IPS-20b (cell line): Measurements from ENCODE around the gene SLC35F3.
A peak's percentile ranks its signal among the peaks of the same experiment; 100 is the strongest.

ENCODE experiments used
- H3K27ac ChIP-seq: one replicate; pipeline ENCODE4 v1.5.1; 2013; ENCODE audit warnings: low read length
- H3K27me3 ChIP-seq: 2 replicates; pipeline ENCODE4 v1.6.1; 2013; ENCODE audit warnings: mild to moderate bottlenecking, low read length, inconsistent platforms; ENCODE audit not compliant: insufficient read depth
- H3K36me3 ChIP-seq: 2 replicates; pipeline ENCODE4 v1.6.1; 2013; ENCODE audit warnings: low read depth, mild to moderate bottlenecking, inconsistent platforms, low read length, moderate library complexity; ENCODE audit not compliant: insufficient read depth
- H3K4me1 ChIP-seq: 2 replicates; pipeline ENCODE4 v1.6.1; 2013; ENCODE audit warnings: mild to moderate bottlenecking, control low read depth, inconsistent platforms, low read length, moderate library complexity; ENCODE audit not compliant: insufficient read depth
- H3K4me3 ChIP-seq: 2 replicates; pipeline ENCODE4 v1.5.1; 2013; ENCODE audit warnings: mild to moderate bottlenecking, low read length, inconsistent platforms
- H3K9ac ChIP-seq: 2 replicates; pipeline ENCODE4 v1.6.1; 2013; ENCODE audit warnings: low read depth, mild to moderate bottlenecking, inconsistent platforms, low read length, moderate library complexity
- H3K9me3 ChIP-seq: 2 replicates; pipeline ENCODE4 v1.6.1; 2013; ENCODE audit warnings: mild to moderate bottlenecking, low read depth, low read length, inconsistent platforms; ENCODE audit not compliant: insufficient read depth

SLC35F3 gene

DNA sequence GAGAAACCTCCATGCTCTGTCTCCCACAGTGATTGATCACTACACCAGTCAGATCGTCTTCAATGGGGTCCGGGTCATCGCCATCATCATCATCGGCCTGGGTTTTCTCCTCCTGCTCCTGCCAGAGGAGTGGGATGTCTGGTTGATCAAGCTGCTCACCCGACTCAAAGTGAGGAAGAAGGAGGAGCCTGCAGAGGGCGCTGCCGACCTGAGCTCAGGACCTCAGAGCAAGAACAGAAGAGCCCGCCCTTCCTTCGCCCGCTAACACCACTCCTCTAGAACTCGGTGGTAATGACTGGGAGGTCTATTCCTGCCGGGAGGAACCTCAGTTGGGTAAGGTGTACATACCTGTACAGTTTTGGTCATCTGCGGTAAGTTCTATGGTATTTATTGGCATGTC, 418.5 kb downstream of the SLC35F3 start:
- no peak overlapping the region for H3K9ac ChIP-seq
- no peak overlapping the region for H3K27ac ChIP-seq
- H3K4me1 ChIP-seq: peaks cover 4% of the 10 kb centered on the region; the same call in 1 of the 2 replicates
- no peak overlapping the region for H3K4me3 ChIP-seq
- peaks cover 23% of the 10 kb centered on the region for H3K27me3 ChIP-seq
- H3K9me3 ChIP-seq: no peaks in the 10 kb centered on the region
- no peaks in the 10 kb centered on the region for H3K36me3 ChIP-seq

DNA sequence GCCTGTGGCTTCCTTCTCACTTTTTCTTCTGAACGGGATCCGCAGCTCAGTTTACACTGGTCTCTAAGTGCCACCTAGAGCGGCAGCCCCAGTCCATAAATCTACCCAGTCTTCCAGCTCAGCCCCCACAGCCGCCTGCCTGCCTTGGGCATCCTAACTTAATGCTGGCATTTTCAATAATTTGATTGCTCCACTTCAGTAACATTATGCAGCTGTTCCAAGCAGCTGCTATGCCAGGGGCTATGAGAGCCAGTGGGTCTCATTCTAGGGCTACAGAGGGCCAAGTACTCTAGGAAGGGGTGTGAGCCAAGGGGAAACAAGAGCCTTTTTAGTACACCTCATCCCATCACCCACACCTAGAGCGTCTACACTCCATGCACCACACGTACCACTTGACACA, 420.3 kb downstream of the SLC35F3 start:
- no peak overlapping the region for H3K4me3 ChIP-seq
- H3K27me3 ChIP-seq: peaks cover 23% of the 10 kb centered on the region
- H3K4me1 ChIP-seq: peaks cover 4% of the 10 kb centered on the region; the same call in 1 of the 2 replicates
- no peaks in the 10 kb centered on the region for H3K9me3 ChIP-seq
- no peak overlapping the region for H3K27ac ChIP-seq
- no peak overlapping the region for H3K9ac ChIP-seq
- no peaks in the 10 kb centered on the region for H3K36me3 ChIP-seq

DNA sequence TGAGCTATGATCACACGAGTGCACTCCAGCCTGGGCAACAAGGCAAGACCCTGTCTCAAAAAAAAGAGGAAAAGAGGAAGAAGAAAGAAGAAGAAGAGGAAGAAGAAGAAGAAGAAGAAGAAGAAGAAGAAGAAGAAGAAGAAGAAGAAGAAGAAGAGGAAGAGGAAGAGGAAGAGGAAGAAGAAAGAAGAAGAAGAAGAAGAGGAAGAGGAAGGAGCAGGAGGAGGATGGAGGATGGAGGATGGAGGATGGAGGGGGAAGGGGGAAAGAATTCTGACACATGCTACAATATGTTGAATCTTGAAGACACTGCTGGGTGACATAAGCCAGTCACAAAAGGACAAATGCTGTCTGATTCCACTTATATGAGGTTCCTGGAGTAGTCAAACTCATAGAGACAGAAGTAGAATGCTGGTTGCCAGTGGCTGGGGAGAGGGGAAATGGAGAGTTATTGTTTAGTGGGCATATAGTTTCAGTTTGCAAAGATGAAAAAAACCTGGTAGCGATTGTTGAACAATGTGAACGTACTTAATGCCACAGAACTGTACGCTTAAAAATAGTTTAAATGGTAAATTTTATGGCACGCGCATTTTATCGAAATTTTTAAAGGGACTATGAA, 421.5 kb downstream of the SLC35F3 start:
- no peaks in the 10 kb centered on the region for H3K9me3 ChIP-seq
- H3K4me3 ChIP-seq: peak overlapping the region; percentile 43; the same call in 1 of the 2 replicates

DNA sequence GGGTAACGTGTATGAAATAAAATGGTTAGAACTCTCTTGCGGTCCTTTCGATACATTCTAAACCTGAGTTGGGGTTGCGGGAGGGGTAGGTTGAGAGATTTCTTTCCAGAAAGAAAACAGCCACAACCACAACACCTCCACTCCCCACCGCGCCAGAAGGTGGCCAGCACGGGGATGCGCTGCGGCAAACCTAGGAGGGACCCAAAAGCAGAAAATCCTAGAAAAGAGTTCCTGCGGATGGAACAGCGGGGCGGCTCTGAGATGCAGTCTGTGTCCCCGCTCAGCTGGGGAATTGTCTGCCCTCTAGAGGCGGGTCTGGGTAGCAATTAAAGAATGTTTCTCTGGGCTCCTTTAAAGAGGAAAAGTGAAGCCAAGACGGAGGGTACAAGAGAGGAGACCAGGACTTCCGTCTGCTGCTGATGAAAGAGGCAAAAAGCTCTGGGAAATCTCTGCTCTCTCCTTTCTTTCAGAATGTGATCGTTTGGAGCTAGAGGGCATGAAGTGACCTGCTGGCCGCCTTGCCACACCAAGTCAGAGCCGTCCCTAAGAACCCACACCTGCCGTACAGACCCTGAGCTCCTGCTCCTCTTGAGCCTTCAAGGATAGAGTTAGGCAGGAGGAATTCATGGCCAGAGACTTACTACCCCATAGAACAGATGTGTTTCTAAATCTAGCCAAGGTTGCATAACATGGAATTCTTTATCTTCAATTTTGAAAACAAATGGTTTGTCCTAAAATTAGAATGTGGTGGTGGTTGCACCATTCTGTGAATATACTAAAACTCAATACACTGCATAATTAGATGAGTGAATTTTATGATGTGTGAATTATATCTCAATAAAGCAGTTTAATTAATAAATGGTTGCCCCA, 422.3 kb downstream of the SLC35F3 start:
- Histone ChIP-seq H3K4me3 (peak overlapping the region; percentile 43; the same call in 1 of the 2 replicates), H3K4me1 (peaks cover 4% of the 10 kb centered on the region; the same call in 1 of the 2 replicates), H3K9me3 (no peaks in the 10 kb centered on the region), H3K27me3 (peaks cover 23% of the 10 kb centered on the region), H3K27ac (no peak overlapping the region), H3K9ac (no peak overlapping the region), H3K36me3 (no peaks in the 10 kb centered on the region)

More for the DNA sequence above, 421.5 kb downstream of the SLC35F3 start:
- Histone ChIP-seq H3K4me1 (peaks cover 4% of the 10 kb centered on the region; the same call in 1 of the 2 replicates), H3K27ac (no peak overlapping the region), H3K27me3 (peaks cover 23% of the 10 kb centered on the region), H3K36me3 (no peaks in the 10 kb centered on the region), H3K9ac (no peak overlapping the region)

DNA sequence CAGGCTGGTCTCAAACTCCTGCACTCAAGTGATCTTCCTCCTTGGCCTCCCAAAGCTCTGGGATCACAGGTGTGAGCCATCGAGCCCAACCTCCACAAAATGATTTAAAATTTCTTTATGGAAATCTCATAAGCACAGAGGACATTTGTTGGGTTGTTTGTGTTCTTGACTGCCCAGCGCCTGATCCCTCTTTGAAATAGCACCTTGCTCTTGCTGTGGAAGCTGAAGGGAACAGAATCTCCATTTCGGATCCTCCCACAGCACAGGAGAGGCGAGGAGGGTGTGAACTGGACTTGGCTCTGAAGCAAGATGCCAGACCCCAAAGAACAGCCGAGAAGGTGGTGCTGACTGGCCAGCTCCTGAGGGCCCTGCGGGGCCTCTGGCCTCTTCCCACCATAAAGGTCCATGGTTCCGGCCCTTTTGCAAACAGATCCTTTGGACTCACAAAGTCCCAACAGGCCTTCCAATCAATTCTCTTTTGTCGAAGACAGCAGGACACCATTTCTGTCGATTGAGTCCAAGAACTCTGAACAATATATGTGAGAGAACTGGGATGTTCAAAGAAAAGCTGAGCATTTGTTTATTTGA, 423.2 kb downstream of the SLC35F3 start:
- peaks cover 4% of the 10 kb centered on the region; the same call in 1 of the 2 replicates for H3K4me1 ChIP-seq
- H3K9me3 ChIP-seq: no peaks in the 10 kb centered on the region
- H3K27ac ChIP-seq: no peak overlapping the region
- peaks cover 23% of the 10 kb centered on the region for H3K27me3 ChIP-seq
- H3K4me3 ChIP-seq: no peak overlapping the region
- no peak overlapping the region for H3K9ac ChIP-seq
- H3K36me3 ChIP-seq: no peaks in the 10 kb centered on the region

DNA sequence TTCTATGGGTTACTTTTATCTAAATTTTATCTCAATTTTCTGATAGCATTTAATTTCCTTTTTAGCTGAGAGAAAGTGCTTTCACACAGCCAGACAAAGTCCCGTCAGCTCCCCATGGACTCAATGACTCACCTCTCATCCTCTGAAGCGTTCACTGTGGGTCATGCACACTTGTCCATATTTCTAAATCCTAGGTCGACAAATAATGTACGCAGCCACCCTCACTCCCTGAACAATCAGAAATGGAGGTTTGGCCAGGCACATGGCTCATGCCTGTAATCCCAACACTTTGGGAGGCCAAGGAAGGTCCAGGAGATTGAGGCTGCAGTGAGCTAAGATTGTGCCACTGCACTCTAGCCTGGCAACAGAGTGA, 426.4 kb downstream of the SLC35F3 start:
- H3K9me3 ChIP-seq: peaks cover under 1% of the 10 kb centered on the region; the same call in 1 of the 2 replicates
- H3K4me1 ChIP-seq: peaks cover 4% of the 10 kb centered on the region; the same call in 1 of the 2 replicates
- no peak overlapping the region for H3K27ac ChIP-seq
- no peaks in the 10 kb centered on the region for H3K36me3 ChIP-seq
- no peak overlapping the region for H3K9ac ChIP-seq
- no peak overlapping the region for H3K4me3 ChIP-seq
- peaks cover 7% of the 10 kb centered on the region for H3K27me3 ChIP-seq

DNA sequence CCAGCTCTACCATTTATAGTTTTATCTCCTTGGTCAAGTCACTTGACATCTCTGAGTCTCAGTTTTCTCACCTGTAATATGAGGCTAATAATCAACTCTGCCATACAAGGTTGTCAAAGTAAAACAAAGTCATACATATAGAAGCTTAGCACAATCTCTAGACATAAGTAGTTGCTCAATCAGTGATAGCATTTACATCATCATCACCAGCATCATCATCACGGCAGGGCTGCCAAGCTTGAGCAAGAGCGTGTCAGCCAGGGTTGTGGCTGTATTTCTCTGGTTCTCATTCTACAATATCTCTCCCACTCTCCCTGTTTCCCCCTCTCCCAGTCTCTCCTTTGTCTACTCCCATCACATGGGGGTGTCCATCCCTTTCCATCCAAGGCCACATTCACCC, 427.0 kb downstream of the SLC35F3 start:
- H3K27ac ChIP-seq: no peak overlapping the region

DNA sequence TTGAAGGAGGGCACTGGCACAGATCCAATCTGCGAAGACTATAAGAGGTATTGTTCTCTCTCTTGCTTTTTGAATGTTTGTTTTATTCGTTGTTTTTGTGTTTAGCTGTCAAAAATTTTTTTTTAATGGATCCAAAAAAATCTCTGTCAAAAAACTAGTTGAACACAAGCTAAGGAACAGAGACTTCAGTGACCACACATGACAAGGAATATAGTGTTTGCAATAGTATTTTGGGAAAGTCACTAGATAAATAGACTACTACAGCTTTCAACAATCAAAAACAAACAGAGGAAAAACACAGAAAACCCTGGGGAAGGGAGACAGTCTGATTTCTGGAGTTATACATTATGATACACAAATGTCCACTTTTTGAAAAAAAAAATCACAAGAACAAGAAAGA, 431.9 kb downstream of the SLC35F3 start:
- Histone ChIP-seq H3K4me1 (no peaks in the 10 kb centered on the region), H3K4me3 (no peak overlapping the region), H3K36me3 (no peaks in the 10 kb centered on the region), H3K9me3 (peaks cover 20% of the 10 kb centered on the region; the same call in 1 of the 2 replicates), H3K27ac (no peak overlapping the region), H3K9ac (no peak overlapping the region), H3K27me3 (no peaks in the 10 kb centered on the region)

More for the DNA sequence above, 427.0 kb downstream of the SLC35F3 start:
- Histone ChIP-seq H3K4me3 (no peak overlapping the region), H3K9me3 (peaks cover 3% of the 10 kb centered on the region; the same call in 1 of the 2 replicates), H3K36me3 (no peaks in the 10 kb centered on the region), H3K9ac (no peak overlapping the region), H3K4me1 (peaks cover 4% of the 10 kb centered on the region; the same call in 1 of the 2 replicates), H3K27me3 (peaks cover under 1% of the 10 kb centered on the region; the same call in 1 of the 2 replicates)

DNA sequence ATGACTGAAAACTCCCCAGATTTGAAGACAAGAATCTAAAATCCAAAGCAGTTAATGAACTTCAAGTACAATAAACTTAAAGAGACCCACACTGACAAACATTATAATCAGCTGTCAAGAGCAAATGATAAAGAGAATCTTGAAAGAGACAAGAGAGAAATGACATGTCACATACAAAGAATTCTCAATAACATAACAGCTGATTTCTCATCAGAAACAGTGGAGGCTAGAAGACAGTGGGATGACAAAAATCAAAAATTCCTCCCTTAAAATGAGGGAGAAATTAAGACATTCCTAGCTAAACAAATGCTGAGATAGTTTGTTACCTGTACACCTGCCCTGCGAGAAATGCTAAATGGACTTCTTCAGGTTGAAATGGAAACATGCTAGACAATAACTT, 432.8 kb downstream of the SLC35F3 start:
- no peaks in the 10 kb centered on the region for H3K27me3 ChIP-seq
- no peak overlapping the region for H3K9ac ChIP-seq
- no peak overlapping the region for H3K27ac ChIP-seq
- H3K9me3 ChIP-seq: peaks cover 20% of the 10 kb centered on the region; the same call in 1 of the 2 replicates
- no peak overlapping the region for H3K4me3 ChIP-seq
- H3K4me1 ChIP-seq: no peaks in the 10 kb centered on the region
- no peaks in the 10 kb centered on the region for H3K36me3 ChIP-seq

DNA sequence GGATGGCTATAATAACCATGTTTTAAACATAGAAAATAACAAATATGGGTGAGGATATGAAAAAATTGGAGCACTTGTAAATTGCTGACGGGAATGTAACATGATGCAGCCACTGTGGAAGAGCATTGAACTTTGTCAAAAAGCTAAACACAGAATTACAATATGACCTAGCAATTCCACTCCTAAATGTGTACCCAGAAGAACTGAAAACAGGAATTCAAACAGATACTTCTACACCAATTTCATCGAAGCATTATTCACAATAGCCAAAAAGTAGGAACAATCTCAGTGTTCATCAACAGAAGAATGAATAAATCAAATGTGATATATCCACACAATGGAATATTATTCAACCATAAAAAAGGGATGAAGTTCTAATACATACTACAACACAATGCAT, 436.1 kb downstream of the SLC35F3 start:
- Histone ChIP-seq H3K36me3 (no peaks in the 10 kb centered on the region), H3K4me1 (no peaks in the 10 kb centered on the region), H3K4me3 (no peak overlapping the region), H3K27me3 (no peaks in the 10 kb centered on the region), H3K27ac (no peak overlapping the region), H3K9ac (no peak overlapping the region), H3K9me3 (peaks cover 20% of the 10 kb centered on the region; the same call in 1 of the 2 replicates)

DNA sequence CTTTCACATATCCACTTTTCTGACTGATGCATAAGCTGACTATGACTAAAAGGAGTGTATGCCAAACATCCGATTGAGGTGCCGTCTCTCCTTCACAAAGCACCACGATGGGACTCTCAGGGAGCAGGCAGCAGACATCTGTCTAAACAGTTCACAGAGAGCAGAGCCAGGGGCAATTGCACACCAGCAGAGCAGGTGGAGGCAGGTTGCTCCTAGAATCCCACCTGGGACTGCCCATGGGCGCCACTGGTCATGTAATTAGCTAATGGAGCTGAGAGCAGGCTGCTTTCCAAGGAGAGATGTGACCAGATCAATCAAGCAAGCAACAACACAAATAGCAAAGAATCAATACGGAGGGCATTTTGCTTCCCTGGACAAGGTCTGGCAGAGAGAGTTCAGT, 438.3 kb downstream of the SLC35F3 start:
- Histone ChIP-seq H3K9me3 (peaks cover 13% of the 10 kb centered on the region; the same call in 1 of the 2 replicates), H3K27me3 (no peaks in the 10 kb centered on the region), H3K4me3 (no peak overlapping the region), H3K4me1 (no peaks in the 10 kb centered on the region), H3K9ac (no peak overlapping the region), H3K36me3 (no peaks in the 10 kb centered on the region), H3K27ac (no peak overlapping the region)
